ENCODE results near the gene XRCC1. TPM values are rescaled to one million over a fixed set of nuclear protein-coding genes. Genes with fewer than 3 reads are reported as not detected.

XRCC1 gene
- total RNA-seq, 2 donors from 2014 or later: 19.7 to 31.0 TPM

DNA sequence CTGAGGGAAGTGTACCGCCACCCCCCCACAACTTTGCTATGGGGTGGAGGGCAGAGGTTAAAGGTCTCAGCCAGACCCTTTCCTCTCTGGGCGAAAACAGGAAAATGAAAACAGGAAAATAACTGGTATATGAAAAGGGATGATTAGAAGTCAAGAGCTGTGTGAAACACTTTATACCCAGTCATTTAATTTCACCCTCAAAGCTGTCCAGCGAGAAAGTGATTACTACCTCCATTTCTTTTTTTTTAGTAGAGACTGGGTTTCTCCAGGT lies 70.2 kb downstream of the XRCC1 start:
- TF ChIP-seq, protein P1, sequence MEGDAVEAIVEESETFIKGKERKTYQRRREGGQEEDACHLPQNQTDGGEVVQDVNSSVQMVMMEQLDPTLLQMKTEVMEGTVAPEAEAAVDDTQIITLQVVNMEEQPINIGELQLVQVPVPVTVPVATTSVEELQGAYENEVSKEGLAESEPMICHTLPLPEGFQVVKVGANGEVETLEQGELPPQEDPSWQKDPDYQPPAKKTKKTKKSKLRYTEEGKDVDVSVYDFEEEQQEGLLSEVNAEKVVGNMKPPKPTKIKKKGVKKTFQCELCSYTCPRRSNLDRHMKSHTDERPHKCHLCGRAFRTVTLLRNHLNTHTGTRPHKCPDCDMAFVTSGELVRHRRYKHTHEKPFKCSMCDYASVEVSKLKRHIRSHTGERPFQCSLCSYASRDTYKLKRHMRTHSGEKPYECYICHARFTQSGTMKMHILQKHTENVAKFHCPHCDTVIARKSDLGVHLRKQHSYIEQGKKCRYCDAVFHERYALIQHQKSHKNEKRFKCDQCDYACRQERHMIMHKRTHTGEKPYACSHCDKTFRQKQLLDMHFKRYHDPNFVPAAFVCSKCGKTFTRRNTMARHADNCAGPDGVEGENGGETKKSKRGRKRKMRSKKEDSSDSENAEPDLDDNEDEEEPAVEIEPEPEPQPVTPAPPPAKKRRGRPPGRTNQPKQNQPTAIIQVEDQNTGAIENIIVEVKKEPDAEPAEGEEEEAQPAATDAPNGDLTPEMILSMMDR (IDR thresholded peaks at IDR 0.05): no peak
- no peak for TF ChIP-seq POLR2A (IDR thresholded peaks at IDR 0.05)
- peak overlapping the region in 2 of 4 donors; percentile 59 to 89 for H3K27ac ChIP-seq
- DNase-seq (no peak), ATAC-seq (no peak)
- no peaks in the 10 kb centered on the region for H3K9me3 ChIP-seq
- H3K4me3 ChIP-seq: no peak overlapping the region
- WGBS, 2 donors: 79 to 90% methylated on average over 3 of the region's 3 CpGs
- peaks cover 18% of the 10 kb centered on the region for H3K4me1 ChIP-seq
- intact Hi-C loops (cut with DNase I): no loop called here
- peaks cover 0 to 2% of the 10 kb centered on the region in 2 donors for H3K36me3 ChIP-seq (replicated peaks in 1 of 2; ENCODE audit: insufficient read depth in 1 of 2, low read depth in 2 of 2)
- H3K27me3 ChIP-seq: no peaks in the 10 kb centered on the region

DNA sequence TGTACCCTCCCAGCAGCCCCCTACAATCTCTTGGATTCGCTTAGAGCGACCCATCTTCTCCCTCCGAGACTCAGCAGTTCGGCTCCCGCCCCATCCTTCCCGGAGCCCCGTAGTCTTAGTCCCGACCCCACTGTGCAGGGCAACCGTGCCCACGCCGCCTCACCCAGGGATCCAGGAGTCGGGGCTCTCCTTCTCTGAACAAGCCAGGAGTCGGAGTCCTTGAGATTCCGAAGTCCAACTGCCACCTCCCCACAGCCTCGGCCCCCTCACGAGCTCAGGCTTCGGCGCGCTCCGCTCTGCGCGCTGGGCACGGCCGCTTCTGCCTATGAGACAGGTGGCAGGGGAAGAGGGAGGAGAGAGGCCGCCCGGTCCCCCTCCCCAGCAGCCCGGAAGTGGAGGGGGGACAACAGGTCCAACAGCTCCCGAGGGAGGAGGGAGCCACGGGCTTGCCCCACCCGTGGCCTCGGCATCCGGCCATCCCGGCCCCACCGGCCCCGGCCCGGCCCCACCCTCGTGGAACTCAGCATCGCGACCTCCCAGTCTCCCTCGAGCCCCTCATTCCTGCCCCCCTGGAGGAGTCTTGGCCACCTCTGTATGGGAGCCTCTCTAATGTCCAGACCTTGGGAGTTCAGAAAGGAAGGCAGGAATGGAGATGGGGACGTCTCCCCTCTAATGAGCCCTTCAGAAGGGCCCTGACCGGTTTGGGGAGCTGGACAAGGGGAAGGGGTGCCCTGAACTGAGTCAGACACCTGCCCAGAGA lies 70.7 kb downstream of the XRCC1 start, which contains the start of gene PHLDB3:
Gene PHLDB3, minus strand, starts transcription at position 321 of the 760 bp plus-strand sequence. CDS start 628 bp downstream, outside the sequence.
- H3K27me3 ChIP-seq: no peaks in the 10 kb centered on the region
- ATAC-seq (peak; percentile 50), DNase-seq (peak; percentile 46 to 63 (median 56))
- WGBS, 2 donors: 2 to 7% methylated on average over 13 to 41 of the region's 42 CpGs
- H3K36me3 ChIP-seq (replicated peaks in 1 of 2; ENCODE audit: insufficient read depth in 1 of 2, low read depth in 2 of 2): peaks cover 0 to 2% of the 10 kb centered on the region in 2 donors
- H3K4me3 ChIP-seq: peak within 1 kb of the TSS; percentile 63 to 75
- TF ChIP-seq POLR2A (IDR thresholded peaks at IDR 0.05): peak in 1 of 3 donors; percentile 10
- TF ChIP-seq, protein P1 (IDR thresholded peaks at IDR 0.05): peak in 1 of 7 experiments; percentile 1
- peaks cover 18% of the 10 kb centered on the region for H3K4me1 ChIP-seq
- intact Hi-C loops (cut with DNase I): no loop called here
- no peaks in the 10 kb centered on the region for H3K9me3 ChIP-seq
- H3K27ac ChIP-seq: peak within 1 kb of the TSS; percentile 60 to 89 (median 80)

DNA sequence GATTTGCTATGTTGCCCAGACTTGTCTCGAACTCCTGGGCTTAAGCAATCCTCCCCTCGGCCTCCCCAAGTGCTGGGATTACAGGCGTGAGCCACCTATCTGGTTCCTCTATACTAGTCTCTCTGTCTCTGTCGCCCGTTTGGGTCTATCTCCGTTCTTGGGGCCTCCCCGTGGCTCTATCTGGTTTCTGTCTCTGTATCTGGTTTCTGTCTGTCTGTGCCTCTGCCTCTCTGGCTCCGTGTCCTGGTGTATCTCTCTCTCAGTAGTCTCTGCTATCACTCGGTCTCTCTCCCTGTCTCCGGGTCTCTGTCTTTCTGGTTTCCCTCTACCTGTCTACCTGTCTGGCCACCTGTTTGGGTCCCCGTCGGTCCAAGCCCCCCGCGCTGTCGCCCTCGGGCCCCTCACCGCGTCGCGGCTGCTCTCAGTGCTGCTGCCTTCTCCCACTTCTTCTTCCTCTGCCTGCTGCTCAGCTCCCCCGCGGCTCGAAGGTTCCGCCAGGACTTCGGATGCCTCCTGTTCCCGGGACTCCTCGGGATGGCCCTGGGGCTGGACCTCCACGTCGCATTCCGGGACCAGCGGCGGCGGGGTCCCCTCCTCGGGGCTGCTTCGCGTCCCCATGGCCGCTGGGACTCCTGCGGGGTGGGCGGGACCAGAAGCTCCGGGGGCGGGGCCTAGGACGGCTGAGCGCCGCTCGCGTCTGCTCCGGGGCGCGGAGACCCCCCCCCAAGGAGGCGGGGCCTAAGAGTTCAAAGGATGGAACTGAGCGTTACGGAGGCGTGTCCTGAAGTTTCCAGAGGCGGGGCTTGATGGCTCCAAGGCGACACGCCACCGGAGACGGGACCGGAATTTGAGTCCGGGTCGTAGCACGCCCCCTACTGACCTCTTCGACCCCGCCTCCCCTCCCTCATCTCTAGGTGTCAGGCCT lies 71.6 kb downstream of the XRCC1 start:
- peak; percentile 36 to 72 (median 66) for TF ChIP-seq POLR2A (IDR thresholded peaks at IDR 0.05)
- TF ChIP-seq, protein P1 (IDR thresholded peaks at IDR 0.05): peak in 2 of 7 experiments; percentile 5 to 10
- intact Hi-C loops (cut with DNase I): no loop called here
- peak; percentile 98 for ATAC-seq

DNA sequence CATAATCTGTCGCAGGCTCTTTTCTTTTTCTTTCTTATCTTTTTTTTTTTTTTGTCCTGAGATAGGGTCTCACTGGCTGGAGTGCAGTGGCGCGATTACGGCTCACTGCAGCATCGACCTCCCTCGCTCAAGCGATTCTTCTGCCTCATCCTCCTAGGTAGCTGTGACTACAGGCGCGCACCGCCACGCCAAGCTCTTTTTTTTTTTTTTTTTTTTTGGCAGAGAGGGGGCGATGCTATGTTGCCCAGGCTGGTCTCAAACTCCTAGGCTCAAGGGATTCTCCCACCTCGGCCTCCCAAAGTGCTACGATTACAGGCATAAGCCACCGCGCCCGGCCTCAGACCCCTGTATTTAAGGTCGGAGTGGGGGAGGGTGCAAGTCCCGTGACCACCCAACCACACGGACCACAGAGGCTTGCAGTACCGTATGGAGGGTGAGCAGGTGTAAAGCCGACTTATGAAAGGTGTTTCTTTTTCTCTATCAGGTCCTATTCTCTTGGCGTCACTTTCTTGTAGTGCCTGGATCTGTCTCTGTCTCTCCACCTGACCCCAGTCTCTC lies 72.8 kb downstream of the XRCC1 start:
- 89 to 96% methylated on average over 22 to 23 of the region's 23 CpGs for WGBS, 2 donors
- TF ChIP-seq, protein P1 (IDR thresholded peaks at IDR 0.05): no peak
- no peak for TF ChIP-seq POLR2A (IDR thresholded peaks at IDR 0.05)
- ATAC-seq (no peak), DNase-seq (no peak)
- H3K27ac ChIP-seq: no peak overlapping the region
- intact Hi-C loops (cut with DNase I): no loop called here
- no peak overlapping the region for H3K4me3 ChIP-seq
- H3K9me3 ChIP-seq: no peaks in the 10 kb centered on the region
- H3K4me1 ChIP-seq: peaks cover 18% of the 10 kb centered on the region
- no peaks in the 10 kb centered on the region for H3K27me3 ChIP-seq
- H3K36me3 ChIP-seq (replicated peaks in 1 of 2; ENCODE audit: insufficient read depth in 1 of 2, low read depth in 2 of 2): peaks cover 0 to under 1% of the 10 kb centered on the region in 2 donors

More for the DNA sequence above, 71.6 kb downstream of the XRCC1 start:
- H3K27me3 ChIP-seq: no peaks in the 10 kb centered on the region
- H3K4me1 ChIP-seq: peaks cover 18% of the 10 kb centered on the region
- peak overlapping the region; percentile 60 to 89 (median 80) for H3K27ac ChIP-seq
- H3K9me3 ChIP-seq: no peaks in the 10 kb centered on the region
- peaks cover 0 to 2% of the 10 kb centered on the region in 2 donors for H3K36me3 ChIP-seq (replicated peaks in 1 of 2; ENCODE audit: insufficient read depth in 1 of 2, low read depth in 2 of 2)
- DNase-seq: peak; percentile 99 to 100 (median 99)
- H3K4me3 ChIP-seq: peak overlapping the region; percentile 63 to 75
- WGBS, 2 donors: 1 to 3% methylated on average over 25 to 62 of the region's 64 CpGs

Measured in body of pancreas (tissue), 4 donors.